SK-N-SH (cell line): ENCODE data around the gene IL17RA. TPM values are rescaled to one million over a fixed set of nuclear protein-coding genes. Genes with fewer than 3 reads are reported as not detected.
"Not testable (repeated sequence)": the region's sequence is repeated elsewhere in the genome, so short reads cannot be mapped to it uniquely, and the experiment has no call there.

Experiments used
- CTCF ChIA-PET: fragments of 300-600, 350-600 bp; formaldehyde crosslinking; extraction: SDS; loops from one replicate; lab custom pipeline; 2021; lab: Yijun Ruan, JAX
- POLR2A ChIA-PET: fragments of 350-600 bp; sonication (Branson Sonifier 250); formaldehyde crosslinking; extraction: SDS; loops from one replicate; lab custom pipeline; 2020; ENCODE audit warnings: antibody characterized with exemption, inconsistent platforms; lab: Yijun Ruan, JAX
- DNase-seq: peaks from one replicate; pipeline ENCODE4 v3.0.0; 2012
- H2AFZ ChIP-seq: fragments of 200-600 bp; sonication (generic); 2 replicates; pipeline ENCODE4 v1.8.1; 2016; ENCODE audit warnings: antibody characterized with exemption, mild to moderate bottlenecking, low read depth
- H3F3A ChIP-seq: fragments of 200-600 bp; sonication (generic); replicated peaks from 2 replicates; pipeline ENCODE3; 2016; ENCODE audit warnings: antibody characterized with exemption, mild to moderate bottlenecking; ENCODE audit not compliant: insufficient read depth
- H3K27ac ChIP-seq, 2 experiments: fragments of 200-500 bp in 1 of 2; fragments of 200-600 bp in 1 of 2; sonication (Bioruptor generic) in 1 of 2; sonication (generic), shearing (Covaris generic) in 1 of 2; 2 replicates each; pipeline versions ENCODE4 v1.5.1 to v1.6.1; 2014 to 2016; ENCODE audit warnings: low read depth in 2 of 2, inconsistent platforms in 1 of 2, low read length in 1 of 2, mild to moderate bottlenecking in 1 of 2, mixed read lengths in 1 of 2
- H3K27me3 ChIP-seq: fragments of 200-600 bp; sonication (generic), shearing (Covaris generic); 2 replicates; pipeline ENCODE4 v1.6.1; 2016; ENCODE audit warnings: mixed run types; ENCODE audit not compliant: insufficient read depth
- H3K36me3 ChIP-seq, 2 experiments: fragments of 200-500 bp in 1 of 2; fragments of 200-600 bp in 1 of 2; sonication (Bioruptor generic) in 1 of 2; sonication (generic) in 1 of 2; replicated peaks in 1 of 2; 2 replicates each; pipeline versions ENCODE3 to v1.5.1; 2014 to 2016; ENCODE audit warnings: low read length in 1 of 2, mild to moderate bottlenecking in 1 of 2; ENCODE audit not compliant: insufficient read depth in 2 of 2, control insufficient read depth in 1 of 2
- H3K4me1 ChIP-seq, 2 experiments: fragments of 200-500 bp in 1 of 2; fragments of 200-600 bp in 1 of 2; sonication (Bioruptor generic) in 1 of 2; sonication (generic), shearing (Covaris generic) in 1 of 2; 2 replicates each; pipeline versions ENCODE4 v1.5.1 to v1.6.1; 2014 to 2016; ENCODE audit warnings: low read depth in 1 of 2, low read length in 1 of 2, mixed run types in 1 of 2; ENCODE audit not compliant: insufficient read depth in 2 of 2, control insufficient read depth in 1 of 2
- H3K4me2 ChIP-seq: fragments of 200-600 bp; sonication (generic), shearing (Covaris generic); 2 replicates; pipeline ENCODE4 v1.6.1; 2017; ENCODE audit warnings: mixed run types
- H3K4me3 ChIP-seq, 2 experiments: fragments of 200-500 bp in 1 of 2; fragments of 200-600 bp in 1 of 2; sonication (Bioruptor generic) in 1 of 2; sonication (generic), shearing (Covaris generic) in 1 of 2; 2 replicates each; pipeline versions ENCODE4 v1.5.1 to v1.8.1; 2014 to 2016; ENCODE audit warnings: low read depth in 2 of 2, inconsistent platforms in 1 of 2, low read length in 1 of 2, mild to moderate bottlenecking in 1 of 2, mixed read lengths in 1 of 2, moderate library complexity in 1 of 2
- H3K79me2 ChIP-seq: fragments of 200-600 bp; sonication (generic); 2 replicates; pipeline ENCODE4 v1.8.1; 2017; ENCODE audit warnings: mild to moderate bottlenecking; ENCODE audit not compliant: insufficient read depth
- H3K9ac ChIP-seq: fragments of 200-600 bp; sonication (generic); 2 replicates; pipeline ENCODE4 v1.6.1; 2017; ENCODE audit warnings: mixed run types
- H3K9me2 ChIP-seq: fragments of 200-600 bp; sonication (generic); 2 replicates; pipeline ENCODE4 v1.6.1; 2017; ENCODE audit warnings: mixed run types
- H3K9me3 ChIP-seq: fragments of 200-600 bp; sonication (generic); 2 replicates; pipeline ENCODE4 v1.6.1; 2017; ENCODE audit warnings: mixed run types, mild to moderate bottlenecking, moderate library complexity
- H4K20me1 ChIP-seq: fragments of 200-600 bp; sonication (generic); 2 replicates; pipeline ENCODE4 v1.6.1; 2017; ENCODE audit warnings: mild to moderate bottlenecking, mixed run types; ENCODE audit not compliant: insufficient read depth
- EP300 ChIP-seq, 2 experiments: IDR thresholded peaks; 2 replicates each; pipeline versions ENCODE4 v1.4.0 to v1.6.1; 2012; ENCODE audit warnings: borderline replicate concordance in 1 of 2, low read depth in 1 of 2, low read length in 1 of 2
- GATA2 ChIP-seq: sonication (generic); formaldehyde crosslinking; IDR thresholded peaks from 2 replicates; pipeline ENCODE4 v1.5.0; 2020; ENCODE audit warnings: mild to moderate bottlenecking, missing genetic modification reagents
- JUND ChIP-seq: IDR thresholded peaks from 2 replicates; pipeline ENCODE4 v1.4.0; 2012
- POLR2AphosphoS5 ChIP-seq: IDR thresholded peaks from 2 replicates; pipeline ENCODE4 v1.6.1; 2012; ENCODE audit warnings: low read depth, low read length
- WGBS: methylation state at CpG from one replicate; pipeline ENCODE4 v1.1.6; 2017; ENCODE audit warnings: low lambda C conversion rate; 5-methylcytosine and 5-hydroxymethylcytosine counted together
- polyA plus RNA-seq, 3 experiments: library from polyadenylated mRNA; depleted of rRNA; stranded (reverse); fragments of >200 nt; gene quantifications; 2 replicates each; pipeline ENCODE4 v1.2.3, GENCODE V29; 2012
- TF ChIP-seq, protein P1 (sequence below): fragments of 150-350 bp; IDR thresholded peaks from 2 replicates; pipeline ENCODE4 v1.6.1; 2016; ENCODE audit warnings: mild to moderate bottlenecking, low read depth, low read length

The IL17RA gene
- polyA plus RNA-seq, 1 of the 3 experiments (the other 2 are of a cell fraction) = 4.5 TPM

GRCh38 chr22:17035246-17035645 is 49.6 kb upstream of the IL17RA start:
- Histone ChIP-seq H4K20me1 (no peaks in the 10 kb centered on the region), H3K4me1 (no peaks in the 10 kb centered on the region), H3F3A (no peaks in the 10 kb centered on the region), H3K27ac (no peak overlapping the region), H3K4me2 (no peak overlapping the region), H2AFZ (no peak overlapping the region), H3K79me2 (no peaks in the 10 kb centered on the region), H3K27me3 (peaks cover 12% of the 10 kb centered on the region; the same call in 1 of the 2 replicates), H3K9me3 (no peaks in the 10 kb centered on the region), H3K4me3 (no peak overlapping the region), H3K36me3 (no peaks in the 10 kb centered on the region), H3K9ac (no peak overlapping the region), H3K9me2 (no peaks in the 10 kb centered on the region)
- ChIA-PET CTCF (interaction anchor here (1.4 kb wide), 1 partner anchor 23 kb away, joined by 4 read pairs; no protein-coding TSS in a partner anchor), POLR2A (no interaction called here)
- WGBS = 11% methylated on average over 4 of the region's 4 CpGs
- no peak for TF ChIP-seq POLR2AphosphoS5
- no peak for TF ChIP-seq JUND
- TF ChIP-seq, protein P1, sequence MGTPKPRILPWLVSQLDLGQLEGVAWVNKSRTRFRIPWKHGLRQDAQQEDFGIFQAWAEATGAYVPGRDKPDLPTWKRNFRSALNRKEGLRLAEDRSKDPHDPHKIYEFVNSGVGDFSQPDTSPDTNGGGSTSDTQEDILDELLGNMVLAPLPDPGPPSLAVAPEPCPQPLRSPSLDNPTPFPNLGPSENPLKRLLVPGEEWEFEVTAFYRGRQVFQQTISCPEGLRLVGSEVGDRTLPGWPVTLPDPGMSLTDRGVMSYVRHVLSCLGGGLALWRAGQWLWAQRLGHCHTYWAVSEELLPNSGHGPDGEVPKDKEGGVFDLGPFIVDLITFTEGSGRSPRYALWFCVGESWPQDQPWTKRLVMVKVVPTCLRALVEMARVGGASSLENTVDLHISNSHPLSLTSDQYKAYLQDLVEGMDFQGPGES = no peak
- no peak for TF ChIP-seq EP300 (IDR thresholded peaks at IDR 0.05; ENCODE audit: borderline replicate concordance in 1 of 2, low read depth in 1 of 2, low read length in 1 of 2)
- no peak for TF ChIP-seq GATA2 (CRISPR knock-in tag)
- DNase-seq = no peak

DNA sequence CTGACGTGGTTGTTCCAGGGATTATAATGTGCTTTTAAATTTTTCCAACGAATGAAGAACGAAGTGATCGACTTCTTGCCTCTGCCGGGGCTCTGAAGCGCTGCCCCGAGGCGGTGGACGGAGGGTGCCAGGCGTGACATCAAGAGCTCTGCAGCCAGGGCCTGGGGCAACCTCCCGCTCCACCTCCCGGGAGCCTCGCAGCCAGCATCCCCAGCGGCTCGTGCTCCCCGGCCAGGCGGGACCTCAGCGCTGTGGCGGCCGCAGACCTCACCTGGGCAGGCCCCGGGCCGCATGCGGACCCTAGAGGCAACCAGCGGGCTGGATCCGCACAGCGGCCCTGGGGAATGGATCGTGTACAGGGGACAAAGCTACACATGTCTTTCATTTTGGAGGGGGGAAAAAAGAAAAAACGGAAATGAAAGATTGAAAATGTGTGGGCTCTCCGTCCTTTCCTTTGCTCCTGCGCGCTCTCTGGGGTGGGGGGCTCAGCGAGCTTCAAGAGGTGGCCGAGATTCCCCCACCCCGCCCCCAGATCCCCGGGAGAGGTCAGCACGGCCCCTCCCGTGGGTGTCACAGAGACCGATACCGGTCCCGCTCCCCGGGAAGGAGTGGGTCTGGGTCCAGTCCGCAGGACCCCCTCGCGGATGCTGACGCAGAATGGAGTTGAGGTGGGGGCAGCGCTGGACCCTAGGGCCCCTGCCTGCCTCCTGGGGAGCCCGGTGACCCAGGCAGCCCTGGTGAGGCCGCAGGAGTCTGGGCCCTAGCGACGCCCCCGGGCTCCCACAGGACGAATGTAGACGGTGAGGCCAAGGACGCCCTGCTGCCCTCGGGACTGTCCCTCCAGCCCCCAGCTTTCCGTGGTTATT is 48.6 kb upstream of the IL17RA start:
- POLR2A ChIA-PET, H3K36me3 ChIP-seq, H3K4me2 ChIP-seq, H3K9me3 ChIP-seq, H3F3A ChIP-seq, H3K9me2 ChIP-seq, CTCF ChIA-PET, H4K20me1 ChIP-seq, DNase-seq, H3K79me2 ChIP-seq, H3K27ac ChIP-seq, H3K9ac ChIP-seq, H3K4me1 ChIP-seq, H2AFZ ChIP-seq, H3K4me3 ChIP-seq: not testable (repeated sequence)
- peaks cover 12% of the 10 kb centered on the region; the same call in 1 of the 2 replicates for H3K27me3 ChIP-seq
- 13% methylated on average over 37 of the region's 56 CpGs for WGBS

- H3K9ac ChIP-seq, H3K79me2 ChIP-seq, H3K4me3 ChIP-seq, H3K9me3 ChIP-seq, H3F3A ChIP-seq, H4K20me1 ChIP-seq, H3K9me2 ChIP-seq, H3K4me1 ChIP-seq, H3K4me2 ChIP-seq, H3K36me3 ChIP-seq, DNase-seq, POLR2A ChIA-PET, H2AFZ ChIP-seq, CTCF ChIA-PET, H3K27ac ChIP-seq: not testable (repeated sequence)
- 23% methylated on average over 20 of the region's 56 CpGs for WGBS
- peaks cover 12% of the 10 kb centered on the region; the same call in 1 of the 2 replicates for H3K27me3 ChIP-seq
Measured at GRCh38 chr22:17036842-17037711, 47.7 kb upstream of the IL17RA start.
